AG09309 (cell line): Measurements from ENCODE around the gene MAN1C1.
"Not testable (repeated sequence)": the region's sequence is repeated elsewhere in the genome, so short reads cannot be mapped to it uniquely, and the experiment has no call there.

Experiments used
- DNase-seq: peaks from one replicate; pipeline ENCODE4 v3.0.0-alpha.2; 2010; ENCODE audit warnings: low read depth
- H3K4me3 ChIP-seq: 2 replicates; pipeline ENCODE4 v1.5.1; 2011; ENCODE audit warnings: mild to moderate bottlenecking, low read depth, low read length, moderate library complexity; ENCODE audit not compliant: control insufficient read depth
- CTCF ChIP-seq: IDR thresholded peaks from 2 replicates; pipeline ENCODE4 v1.5.1; 2011; ENCODE audit warnings: mild to moderate bottlenecking, low read depth, low read length, inconsistent platforms; ENCODE audit not compliant: insufficient read depth, control insufficient read depth; ENCODE audit errors: missing control alignments

The MAN1C1 gene

DNA sequence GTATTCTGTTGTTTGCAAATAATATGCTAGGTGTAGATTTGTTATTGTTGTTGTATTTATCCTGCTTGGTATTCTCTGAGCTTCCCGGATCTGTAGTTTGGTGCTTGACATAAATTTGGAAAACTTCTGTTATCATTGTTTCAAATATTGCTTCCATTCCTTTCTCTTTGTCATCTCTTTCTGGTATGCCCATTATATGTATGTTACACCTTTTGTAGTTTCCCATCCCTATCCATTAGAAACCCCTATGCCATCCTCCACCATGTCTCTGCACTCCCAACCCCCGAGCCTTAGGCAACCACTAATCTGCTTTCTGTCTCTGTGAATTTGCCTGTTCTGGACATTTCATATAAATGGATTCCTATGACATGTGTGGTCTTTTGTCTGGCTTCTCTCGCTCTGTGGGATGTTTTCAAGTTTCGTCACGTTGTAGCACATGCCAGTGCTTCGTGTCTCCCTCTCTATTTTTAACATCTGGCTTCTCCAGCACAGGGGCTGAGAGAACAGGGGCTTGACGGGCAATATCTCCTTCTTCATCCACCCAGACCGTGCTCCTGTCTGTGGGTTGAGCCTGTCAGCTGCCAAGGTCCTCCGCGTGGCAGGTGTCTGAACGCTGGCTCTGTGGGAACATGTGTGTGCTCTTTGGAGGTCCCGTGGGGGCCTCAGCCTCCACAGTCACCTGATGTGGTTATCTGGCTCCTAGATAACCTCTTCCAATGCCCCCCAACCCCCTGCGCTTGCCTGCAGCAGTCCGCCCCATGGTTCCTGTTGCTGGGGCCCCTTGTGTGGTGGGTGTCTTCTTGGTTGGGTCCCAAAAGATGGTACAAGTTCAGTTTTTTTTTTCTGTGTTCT is 32.8 kb upstream of the MAN1C1 start:
- no peak overlapping the region for H3K4me3 ChIP-seq
- TF ChIP-seq CTCF, result no peak
- no peak for DNase-seq

- no peak for TF ChIP-seq CTCF
- H3K4me3 ChIP-seq, result no peak overlapping the region
- no peak for DNase-seq
Observed at GRCh38 chr1:25586181-25586588, 30.4 kb upstream of the MAN1C1 start.

DNA sequence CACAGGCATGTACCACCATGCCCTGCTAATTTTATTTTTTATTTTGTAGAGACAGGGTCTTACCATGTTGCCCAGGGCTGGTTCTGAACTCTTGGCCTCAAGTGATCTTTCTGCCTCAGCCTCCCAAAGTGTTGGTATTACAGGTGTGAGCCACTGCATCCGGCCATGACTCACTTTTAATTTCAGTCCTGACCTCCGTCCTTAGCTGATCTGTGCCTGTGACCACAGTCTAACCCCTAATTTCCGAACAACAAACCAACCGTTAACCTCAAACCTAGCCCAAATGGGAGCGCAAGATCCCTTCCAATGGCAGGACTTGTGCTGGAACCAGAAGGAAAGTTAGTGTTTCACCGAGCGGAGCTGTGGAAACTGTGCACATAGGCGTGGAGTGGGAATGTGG is 29.3 kb upstream of the MAN1C1 start:
- DNase-seq, result no peak
- TF ChIP-seq CTCF, result no peak
- H3K4me3 ChIP-seq, result no peak overlapping the region

DNA sequence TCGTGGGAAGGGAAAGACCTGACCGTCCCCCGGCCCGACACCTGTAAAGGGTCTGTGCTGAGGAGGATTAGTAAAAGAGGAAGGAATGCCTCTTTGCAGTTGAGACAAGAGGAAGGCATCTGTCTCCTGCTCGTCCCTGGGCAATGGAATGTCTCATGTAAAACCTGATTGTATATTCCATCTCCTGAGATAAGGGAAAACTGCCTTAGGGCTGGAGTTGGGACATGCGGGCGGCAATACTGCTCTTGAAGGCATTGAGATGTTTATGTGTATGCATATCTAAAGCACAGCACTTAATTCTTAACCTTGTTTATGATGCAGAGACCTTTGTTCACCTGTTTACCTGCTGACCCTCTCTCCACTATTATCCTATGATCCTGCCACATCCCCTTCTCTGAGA is 28.4 kb upstream of the MAN1C1 start:
- H3K4me3 ChIP-seq, DNase-seq: not testable (repeated sequence)

- H3K4me3 ChIP-seq, DNase-seq: not testable (repeated sequence)
Observed at GRCh38 chr1:25588786-25589185, 27.8 kb upstream of the MAN1C1 start.

DNA sequence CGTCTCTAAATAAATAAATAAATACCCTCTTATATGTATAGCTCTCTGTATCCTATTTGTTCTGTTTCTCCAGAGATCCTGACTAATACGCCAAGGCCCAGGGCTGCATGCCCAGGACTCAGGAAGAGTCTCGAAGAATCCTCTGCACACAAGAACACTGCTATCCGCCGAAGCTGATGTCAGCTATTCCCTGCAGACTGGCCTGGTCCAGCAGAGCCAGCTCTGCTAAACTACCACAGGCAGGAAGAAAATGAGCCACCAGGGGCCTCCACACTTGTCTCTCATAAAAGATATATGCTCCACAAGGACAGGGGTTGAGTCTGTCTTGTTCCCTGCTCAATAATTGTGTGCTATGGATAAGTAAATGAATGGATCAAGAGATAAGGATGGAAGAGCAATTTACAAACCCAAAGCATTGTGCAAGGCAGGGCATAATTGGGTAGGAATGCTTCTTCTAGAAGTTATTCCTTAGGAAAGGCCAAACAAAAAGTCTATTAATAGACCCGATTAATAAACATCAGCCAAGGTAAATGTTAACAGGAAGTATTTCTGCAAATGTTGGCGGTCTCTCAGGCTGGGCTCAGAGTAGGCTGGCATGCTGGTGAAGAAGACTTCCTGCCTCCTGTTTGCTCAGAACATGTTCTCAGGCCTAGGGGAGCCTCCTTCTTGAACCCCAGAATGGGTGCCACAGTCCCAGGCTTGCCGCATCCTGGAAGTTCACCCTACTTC is 26.3 kb upstream of the MAN1C1 start:
- no peak for DNase-seq
- no peak for TF ChIP-seq CTCF
- H3K4me3 ChIP-seq, result no peak overlapping the region

GRCh38 chr1:25593861-25594260 is 22.7 kb upstream of the MAN1C1 start:
- DNase-seq, result no peak
- H3K4me3 ChIP-seq, result no peak overlapping the region
- no peak for TF ChIP-seq CTCF
